Stimulated activated CD4-positive, alpha-beta T cell treated with anti-CD3 and anti-CD28 coated beads, Interleukin-4, amount 100 ng/mL, for 1 hour (primary cell): ENCODE measurements around the gene ZNF627.
"Not testable (repeated sequence)": the region's sequence is repeated elsewhere in the genome, so short reads cannot be mapped to it uniquely, and the experiment has no call there.

Experiments used
- DNase-seq: peaks from one replicate; pipeline ENCODE4 v3.0.0-alpha.2; 2020

The ZNF627 gene

GRCh38 chr19:11576227-11576626 lies 21.1 kb upstream of the ZNF627 start:
- no peak for DNase-seq

DNA sequence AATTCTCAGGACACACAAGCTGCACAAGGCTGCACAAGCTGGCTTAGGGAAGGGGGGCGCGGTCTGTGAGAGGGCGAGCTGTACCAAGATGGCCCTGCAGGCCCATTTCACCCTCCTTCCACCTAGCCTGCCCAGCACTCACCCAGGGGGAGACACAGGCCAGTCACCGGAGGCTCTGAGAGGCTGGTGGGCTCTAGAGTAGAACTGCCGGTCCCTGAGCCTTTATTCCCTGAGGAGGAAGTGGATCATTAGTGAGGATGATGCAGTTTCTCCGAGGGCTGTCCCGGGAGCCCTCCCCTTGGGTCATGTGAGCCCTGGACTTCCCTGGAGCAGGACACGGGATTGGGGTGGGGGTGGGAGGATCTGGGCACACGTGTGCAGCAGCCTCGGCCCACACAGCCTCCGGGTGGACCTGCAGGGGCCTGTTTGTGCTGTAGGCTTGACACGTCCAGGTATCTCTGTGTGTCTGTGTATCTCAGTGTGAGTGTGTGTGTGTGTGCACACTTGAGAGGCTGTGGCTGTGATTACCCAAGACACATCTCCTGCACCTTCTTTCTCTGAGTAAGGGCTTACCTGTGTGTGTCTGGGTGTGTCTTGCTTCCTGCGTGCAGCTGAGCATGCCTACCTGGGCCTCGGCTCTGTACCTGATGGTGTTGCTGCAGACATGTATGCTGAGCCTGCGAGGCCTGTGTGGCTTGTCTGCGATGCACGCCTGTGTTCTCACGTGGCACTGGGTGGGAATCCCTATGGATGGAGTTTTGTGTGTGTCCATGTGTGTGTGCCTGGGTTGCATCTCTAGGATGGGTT lies 19.6 kb upstream of the ZNF627 start, which contains the start of gene ACP5:
Gene ACP5, minus strand, starts transcription at position 195 of the 807 bp plus-strand sequence. CDS start 328 bp downstream, outside the sequence.
- DNase-seq = no peak

DNA sequence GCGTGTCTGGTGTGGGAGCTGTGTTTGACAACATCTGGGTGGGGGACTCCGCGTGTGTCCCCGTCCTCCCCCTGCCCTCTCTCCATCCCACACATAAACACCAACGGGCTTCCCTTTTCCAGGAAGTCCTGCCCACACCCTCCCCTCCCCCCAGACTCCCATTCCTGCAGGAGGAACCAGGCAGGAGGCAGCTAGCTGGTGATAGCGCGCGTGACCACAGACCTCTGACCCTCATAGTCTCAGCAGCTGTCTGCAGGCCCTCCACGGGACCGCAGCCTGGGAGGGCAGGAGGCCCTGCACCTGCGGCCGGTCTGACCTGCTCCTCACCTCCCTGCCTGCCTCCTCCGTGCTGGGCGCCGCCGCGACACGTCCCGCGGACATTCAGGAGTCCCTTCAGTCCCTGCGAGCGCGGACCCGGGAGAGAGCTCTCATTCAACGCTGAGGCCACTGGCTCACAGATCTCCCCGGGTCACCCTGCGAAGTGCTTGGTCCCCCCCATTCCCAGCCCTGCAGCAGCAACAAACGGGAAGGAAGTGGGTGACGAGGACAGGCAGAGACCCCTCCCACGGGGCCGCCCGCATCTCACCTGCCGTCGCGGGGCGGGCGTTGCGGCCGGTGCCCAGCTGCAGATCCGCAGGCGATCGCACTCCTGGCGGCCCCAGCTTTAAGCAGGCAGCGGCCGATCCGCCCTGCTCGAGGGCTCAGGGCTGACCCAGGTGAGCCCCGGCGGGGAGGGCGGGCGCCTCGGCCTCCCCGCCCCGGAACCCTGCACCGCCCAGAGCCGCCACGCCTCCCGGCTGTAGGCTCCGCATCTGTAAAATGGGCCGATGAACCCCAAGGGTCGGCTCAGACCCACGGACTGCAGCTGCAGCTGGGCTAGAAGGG lies 18.8 kb upstream of the ZNF627 start:
- peak; percentile 44 for DNase-seq

DNA sequence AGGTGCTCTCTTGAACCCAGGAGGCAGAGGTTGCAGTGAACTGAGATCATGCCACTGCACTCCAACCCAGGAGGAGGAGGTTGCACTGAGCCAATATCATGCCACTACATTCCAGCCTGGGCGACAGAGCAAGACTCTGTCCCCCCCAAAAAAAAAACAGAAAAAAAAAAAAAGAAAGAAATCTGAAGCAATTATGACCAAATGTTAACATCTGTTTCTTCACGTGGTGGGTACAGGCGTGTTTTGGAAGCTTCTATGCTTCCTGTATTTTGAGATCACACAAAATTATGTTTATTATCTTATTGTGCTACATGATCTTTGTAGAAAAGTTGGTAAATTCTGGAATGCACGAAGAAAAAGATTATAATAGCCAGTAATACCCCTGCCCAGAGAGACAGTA lies 17.2 kb upstream of the ZNF627 start:
- no peak for DNase-seq

DNA sequence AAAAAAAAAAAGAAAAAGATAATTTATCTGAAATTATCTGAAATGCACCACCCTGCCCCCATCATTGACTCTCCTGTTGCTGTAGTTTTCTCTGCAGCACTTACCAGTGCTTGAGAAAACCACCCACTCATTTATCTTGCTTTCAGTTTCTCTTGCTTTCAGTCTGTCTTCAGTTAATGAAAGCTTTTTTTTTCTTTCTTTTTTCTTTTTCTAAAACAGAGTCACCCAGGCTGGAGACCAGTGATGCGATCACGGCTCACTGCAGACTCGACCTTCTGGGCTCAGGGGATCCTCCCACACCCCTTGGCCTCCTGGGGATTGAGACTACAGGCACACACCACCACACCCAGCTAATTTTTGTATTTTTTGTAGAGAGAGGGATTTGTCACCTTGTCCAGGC lies 15.5 kb upstream of the ZNF627 start:
- peak; percentile 59 for DNase-seq

- no peak for DNase-seq
Measured at GRCh38 chr19:11586331-11586730, 11.0 kb upstream of the ZNF627 start.

DNA sequence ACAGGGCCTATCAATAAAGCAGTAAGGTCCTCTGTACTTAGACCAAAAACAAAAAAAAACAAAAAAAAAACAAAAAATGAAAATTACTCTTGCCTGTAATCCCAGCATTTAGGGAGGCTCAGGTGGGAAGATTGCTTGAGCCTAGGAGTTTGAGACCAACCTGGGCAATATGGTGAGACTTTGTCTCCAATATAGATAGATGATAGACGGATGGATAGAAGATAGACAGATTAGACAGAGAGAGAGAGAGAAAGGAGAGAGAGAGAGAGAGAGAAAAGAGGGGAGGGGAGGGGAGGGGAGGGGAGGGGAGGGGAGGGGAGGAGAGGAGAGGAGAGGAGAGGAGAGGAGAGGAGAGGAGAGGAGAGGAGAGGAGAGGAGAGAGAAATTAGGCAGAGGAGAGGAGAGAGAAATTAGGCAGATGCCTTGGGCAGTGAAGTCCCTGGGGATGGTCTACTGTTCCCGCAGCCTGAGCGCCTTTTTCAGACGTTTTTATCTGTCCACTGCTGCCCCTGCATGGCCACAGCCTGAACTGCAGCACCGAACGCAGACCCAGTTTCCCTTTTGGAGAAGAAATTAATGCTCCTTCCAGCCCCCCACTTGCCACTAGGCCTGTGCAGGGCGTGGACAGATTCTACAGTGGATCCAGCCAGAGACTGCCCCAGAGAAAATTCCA lies 9.8 kb upstream of the ZNF627 start:
- DNase-seq = peak; percentile 78

- DNase-seq = no peak
Measured at GRCh38 chr19:11587975-11588631, 9.2 kb upstream of the ZNF627 start.

- no peak for DNase-seq
Measured at GRCh38 chr19:11594084-11594483, 3.2 kb upstream of the ZNF627 start.

GRCh38 chr19:11596156-11596555 lies 1.1 kb upstream of the ZNF627 start:
- DNase-seq = no peak

- no peak for DNase-seq
Measured at GRCh38 chr19:11598103-11598483, 810 bp downstream of the ZNF627 start.

DNA sequence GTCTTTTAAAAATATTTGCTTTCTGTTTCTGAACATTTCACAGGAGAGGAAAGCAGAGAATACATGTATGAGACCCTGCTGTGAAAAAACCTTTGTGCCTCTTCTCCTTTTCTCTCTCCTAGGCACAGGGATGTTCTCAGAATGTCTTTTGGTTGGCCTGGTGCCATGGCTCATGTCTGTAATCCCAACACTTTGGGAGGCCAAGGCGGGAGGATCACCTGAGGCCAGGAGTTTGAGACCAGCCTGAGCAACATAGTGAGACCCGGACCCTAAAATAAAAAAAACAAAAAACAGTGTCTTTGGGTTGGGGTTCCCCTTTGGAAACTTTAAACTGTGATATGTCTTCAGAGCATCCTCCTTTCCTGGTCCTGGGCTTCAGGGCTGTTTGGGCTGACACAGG lies 1.5 kb downstream of the ZNF627 start:
- DNase-seq = no peak

DNA sequence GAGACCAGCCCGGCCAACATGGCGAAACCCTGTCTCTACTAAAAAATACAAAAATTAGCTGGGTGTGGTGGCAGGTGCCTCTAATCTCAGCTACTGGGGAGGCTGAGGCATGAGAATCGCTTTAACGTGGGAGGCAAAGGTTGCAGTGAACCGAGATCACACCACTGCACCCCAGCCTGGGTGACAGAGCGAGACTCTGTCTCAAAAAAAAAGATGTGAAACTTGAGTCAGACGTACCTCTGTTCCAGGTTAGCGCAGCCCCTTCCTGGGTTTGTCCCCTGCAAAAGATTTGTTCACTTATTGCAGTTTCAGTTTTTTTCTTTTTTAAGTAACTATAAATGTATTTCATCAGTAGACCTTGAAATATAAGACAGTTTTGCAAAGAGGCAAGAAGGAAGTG lies 2.4 kb downstream of the ZNF627 start:
- DNase-seq = not testable (repeated sequence)

DNA sequence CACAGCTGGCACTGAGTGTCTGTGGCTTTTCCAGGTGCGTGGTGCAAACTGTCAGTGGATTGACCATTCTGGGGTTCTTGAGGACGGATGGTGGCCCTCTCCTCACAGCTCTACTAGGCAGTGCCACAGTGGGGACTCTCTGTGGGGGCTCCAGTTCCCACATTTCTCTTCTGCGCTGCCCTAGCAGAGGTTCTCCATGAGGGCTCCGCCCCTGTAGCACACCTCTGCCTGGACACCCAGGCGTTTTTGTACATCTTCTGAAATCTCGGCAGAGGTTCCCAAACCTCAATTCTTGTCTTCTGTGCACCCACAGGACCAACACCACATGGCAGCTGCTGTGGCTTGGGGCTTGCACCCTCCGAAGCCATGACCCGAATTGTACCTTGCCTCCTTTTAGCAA lies 9.2 kb downstream of the ZNF627 start:
- DNase-seq = no peak

DNA sequence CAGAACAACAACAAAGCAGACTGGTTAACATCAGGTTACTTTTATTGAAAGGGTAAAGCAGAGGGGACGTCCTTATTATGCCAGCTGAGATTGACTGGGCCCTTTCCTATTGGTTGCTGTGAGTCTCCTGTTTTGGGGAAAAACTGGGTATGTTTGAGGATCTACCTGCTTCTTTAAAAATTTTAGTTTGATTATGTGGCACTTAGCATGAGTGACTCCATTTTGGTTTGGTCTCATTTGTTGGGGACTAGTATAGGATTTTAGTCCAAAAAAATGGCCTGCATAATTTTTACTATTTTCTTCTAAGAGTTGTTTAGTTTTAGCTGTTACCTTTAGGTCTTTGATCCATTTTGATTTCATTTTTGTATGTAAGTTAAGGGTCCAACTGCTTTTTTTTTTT lies 14.4 kb downstream of the ZNF627 start:
- no peak for DNase-seq

GRCh38 chr19:11612816-11613511 lies 15.7 kb downstream of the ZNF627 start:
- no peak for DNase-seq

DNA sequence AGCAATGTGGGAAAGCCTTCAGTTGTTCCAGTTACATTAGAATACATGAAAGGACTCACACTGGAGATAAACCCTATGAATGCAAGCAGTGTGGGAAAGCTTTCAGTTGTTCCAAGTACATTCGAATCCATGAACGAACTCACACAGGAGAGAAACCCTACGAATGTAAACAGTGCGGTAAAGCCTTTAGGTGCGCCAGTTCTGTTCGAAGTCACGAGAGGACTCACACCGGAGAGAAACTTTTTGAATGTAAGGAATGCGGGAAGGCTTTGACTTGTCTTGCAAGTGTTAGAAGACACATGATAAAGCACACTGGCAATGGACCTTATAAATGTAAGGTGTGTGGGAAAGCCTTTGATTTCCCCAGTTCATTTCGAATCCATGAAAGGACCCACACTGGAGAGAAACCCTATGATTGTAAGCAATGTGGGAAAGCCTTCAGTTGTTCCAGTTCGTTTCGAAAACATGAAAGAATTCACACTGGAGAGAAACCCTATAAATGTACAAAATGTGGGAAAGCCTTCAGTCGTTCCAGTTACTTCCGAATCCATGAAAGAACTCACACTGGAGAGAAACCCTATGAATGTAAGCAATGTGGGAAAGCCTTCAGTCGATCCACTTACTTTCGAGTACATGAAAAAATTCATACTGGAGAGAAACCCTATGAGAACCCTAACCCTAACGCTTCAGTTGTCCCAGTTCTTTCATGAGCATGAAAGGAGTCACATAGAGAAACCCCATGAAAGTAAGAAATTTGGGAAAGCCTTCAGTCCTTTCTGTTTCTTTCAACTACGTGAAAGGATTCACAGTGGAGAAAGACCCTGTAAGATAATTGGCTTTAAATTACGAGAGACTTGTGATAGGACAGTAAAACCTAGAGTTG lies 20.1 kb downstream of the ZNF627 start:
- no peak for DNase-seq

DNA sequence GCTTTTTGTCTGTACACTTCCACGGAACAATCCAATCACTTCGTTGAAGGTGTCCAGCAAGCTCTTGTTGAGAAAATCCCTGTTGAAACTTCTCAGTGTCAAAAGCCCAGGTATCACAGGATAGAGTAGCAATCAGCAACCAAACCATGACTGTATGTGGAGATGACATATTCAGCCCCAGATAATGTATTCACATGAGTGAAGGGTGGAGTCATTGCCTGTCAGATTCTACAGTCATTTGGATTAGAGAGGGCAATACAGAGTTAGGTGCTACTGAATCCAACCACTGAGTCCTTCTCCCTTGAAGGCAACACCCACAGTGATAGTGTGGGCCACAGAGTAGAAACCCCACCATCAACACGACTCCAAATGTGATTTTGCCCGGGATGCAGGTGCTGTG lies 23.3 kb downstream of the ZNF627 start:
- no peak for DNase-seq

DNA sequence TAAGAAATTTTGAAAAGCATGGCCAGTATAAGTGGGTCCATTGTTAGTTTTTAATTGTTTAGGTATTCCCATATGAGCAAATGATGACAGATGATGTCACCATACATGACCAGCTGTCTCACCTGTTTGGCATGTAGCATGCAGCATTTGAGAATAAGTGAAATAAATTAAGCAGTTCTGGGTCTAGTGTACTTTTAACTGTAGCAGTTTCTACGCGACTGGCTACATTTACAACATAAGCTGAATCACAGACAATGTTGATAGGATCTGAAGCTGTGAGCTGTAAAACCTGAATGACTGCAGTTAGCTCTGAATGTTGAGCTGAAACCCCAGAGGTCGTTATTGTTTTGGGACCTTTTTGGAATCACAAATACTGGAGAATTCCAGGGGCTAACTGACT lies 25.1 kb downstream of the ZNF627 start:
- DNase-seq = not testable (repeated sequence)

- no peak for DNase-seq
Measured at GRCh38 chr19:11624069-11624463, 26.8 kb downstream of the ZNF627 start.

DNA sequence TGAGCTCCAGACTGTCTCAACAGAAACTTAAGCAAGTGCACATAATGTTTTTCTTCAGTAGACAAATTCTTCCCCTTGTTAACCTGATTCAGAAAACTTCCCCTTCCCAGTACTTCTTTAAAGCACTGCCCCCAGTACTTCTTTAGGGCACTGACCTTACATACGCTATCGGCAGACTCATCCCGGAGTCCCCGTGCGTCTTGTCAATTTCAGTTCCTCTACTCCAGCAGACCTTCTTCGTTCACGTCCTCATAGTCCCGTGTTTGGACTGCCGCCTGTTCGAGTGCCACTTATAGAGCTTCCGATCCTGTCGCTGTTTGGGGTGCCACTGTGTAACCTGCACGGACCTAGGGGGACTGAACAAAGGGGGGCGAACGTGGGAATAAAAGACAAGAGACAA lies 29.0 kb downstream of the ZNF627 start:
- DNase-seq = no peak
